Activated T-cell treated with anti-CD3 and anti-CD28 coated beads for 24 hours (primary cell): ENCODE measurements around the gene COL28A1.
"Not testable (repeated sequence)": the region's sequence is repeated elsewhere in the genome, so short reads cannot be mapped to it uniquely, and the experiment has no call there.

ENCODE experiments used
- DNase-seq: peaks from one replicate; pipeline ENCODE4 v3.0.0-alpha.2; 2020; ENCODE audit warnings: low read depth

The COL28A1 gene

DNA sequence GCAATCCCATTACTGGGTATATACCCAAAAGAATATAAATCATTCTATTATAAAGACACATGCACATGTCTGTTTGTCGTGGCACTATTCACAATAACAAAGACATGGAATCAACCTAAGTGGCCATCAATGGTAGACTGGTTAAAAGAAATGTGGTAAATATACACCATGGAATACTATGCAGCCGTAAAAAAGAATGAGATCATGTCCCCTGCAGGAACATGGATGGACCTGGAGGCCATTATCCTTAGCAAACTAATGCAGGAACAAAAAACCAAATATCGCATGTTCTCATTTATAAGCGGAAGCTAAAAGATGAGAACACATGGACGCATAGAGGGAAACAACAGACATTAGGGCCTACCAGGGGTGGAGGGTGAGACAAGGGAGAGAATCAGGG is 25.9 kb upstream of the COL28A1 start:
- not testable (repeated sequence) for DNase-seq

GRCh38 chr7:7557252-7557651 is 21.6 kb upstream of the COL28A1 start:
- no peak for DNase-seq

DNA sequence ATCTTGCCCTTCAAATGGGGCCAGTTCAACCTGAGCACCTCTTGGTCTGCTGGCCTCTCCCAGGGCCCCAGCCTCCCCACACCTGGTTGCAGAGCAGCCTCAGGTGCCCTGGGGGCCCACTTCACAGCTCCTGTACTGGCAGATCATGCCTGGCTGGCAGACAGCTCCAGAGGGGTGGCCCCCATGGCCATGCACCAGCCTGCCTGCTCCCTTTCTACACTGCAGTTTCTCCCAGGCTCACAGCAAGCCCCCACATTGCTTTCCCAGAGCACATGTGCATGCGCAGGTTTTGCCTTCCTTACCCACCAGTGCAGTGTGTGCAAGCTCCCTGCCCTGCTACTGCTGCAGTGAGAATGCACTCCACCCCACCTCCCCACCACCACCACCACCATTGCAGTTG is 21.2 kb upstream of the COL28A1 start:
- DNase-seq: no peak

GRCh38 chr7:7554649-7555575 is 19.2 kb upstream of the COL28A1 start:
- DNase-seq: no peak

DNA sequence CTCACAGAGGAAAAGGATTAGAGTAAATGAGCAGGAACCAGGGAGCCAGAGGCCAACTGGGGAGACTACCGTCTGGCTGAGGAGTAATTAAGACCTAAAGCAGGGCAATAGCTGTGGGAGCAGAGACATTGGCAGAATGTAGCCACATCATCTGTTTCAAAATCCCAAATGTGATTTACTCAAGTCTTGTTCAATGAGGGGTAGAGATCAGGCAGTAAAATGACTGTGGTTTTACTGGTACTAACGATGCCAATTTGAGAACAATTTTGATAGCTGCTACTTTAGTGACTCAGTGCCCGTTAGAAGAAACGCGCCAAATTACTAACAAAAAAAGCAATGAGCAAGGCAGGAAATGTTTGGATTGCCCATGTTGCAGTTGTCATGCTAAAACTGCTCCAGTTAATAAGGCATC is 18.4 kb upstream of the COL28A1 start:
- no peak for DNase-seq

DNA sequence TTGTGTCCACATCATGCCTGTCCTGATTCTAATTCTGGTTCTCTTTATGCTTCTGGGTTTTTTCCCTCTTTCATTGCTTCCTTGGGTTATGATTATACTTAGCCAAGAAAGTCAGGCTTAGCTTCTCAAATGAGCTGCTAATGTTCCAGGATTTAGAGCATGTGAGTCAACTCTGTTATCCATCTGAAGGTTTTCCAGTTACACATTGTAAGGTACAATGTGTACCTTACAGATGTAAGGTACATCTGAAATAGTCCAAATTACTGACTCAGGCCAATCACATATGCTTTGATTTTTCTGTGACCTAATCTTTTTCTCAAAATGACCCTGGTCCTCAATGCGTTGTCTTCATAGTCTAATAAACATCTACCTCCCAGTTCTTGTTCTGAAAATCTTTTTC is 17.7 kb upstream of the COL28A1 start:
- no peak for DNase-seq

DNA sequence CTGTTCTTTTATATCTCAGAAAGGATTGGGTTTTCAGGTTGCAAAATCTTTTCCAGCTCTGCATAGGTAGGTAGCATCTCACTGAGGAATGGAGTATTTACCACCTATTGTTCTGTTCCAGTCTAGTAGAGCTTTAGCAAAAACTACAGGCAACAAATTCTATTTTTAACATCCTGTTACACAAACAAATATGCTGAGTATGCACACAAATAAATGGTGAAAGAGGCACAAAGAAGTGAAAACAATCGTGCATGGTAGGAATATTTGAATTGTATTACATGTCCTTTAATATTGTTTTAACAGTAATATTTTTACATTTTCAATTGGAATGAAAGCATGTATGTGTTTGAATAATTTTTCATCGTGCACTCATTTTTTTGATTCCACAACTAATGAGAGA is 16.5 kb upstream of the COL28A1 start:
- DNase-seq: no peak

- no peak for DNase-seq
Measured at GRCh38 chr7:7550663-7551062, 15.0 kb upstream of the COL28A1 start.

- no peak for DNase-seq
Measured at GRCh38 chr7:7548407-7548806, 12.7 kb upstream of the COL28A1 start.

DNA sequence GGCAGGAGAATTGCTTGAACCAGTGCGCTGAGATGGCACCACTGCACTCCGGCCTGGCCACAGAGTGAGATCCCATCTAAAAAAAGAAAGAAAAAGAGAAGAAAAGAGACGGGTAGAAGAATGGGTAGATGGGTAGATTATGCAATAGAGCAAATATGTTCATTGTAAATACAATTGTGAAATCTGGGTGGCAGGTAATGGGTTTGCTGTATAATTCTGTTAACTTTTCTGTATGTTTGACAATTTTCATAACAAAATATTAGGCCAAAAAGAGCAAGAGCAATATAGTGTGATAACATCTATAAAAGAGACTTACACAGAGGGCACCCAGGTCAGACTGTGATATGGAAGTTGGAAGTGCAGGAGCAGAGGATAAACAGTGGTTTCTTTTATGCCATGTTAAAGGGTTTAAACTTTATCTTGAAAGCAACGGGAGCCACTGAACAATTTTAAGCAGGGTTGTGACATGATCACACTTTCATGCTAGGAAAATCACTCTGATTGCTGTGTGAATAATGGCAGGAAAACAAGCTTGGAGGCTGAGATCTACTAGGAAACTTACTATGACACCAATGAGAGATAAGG is 6.7 kb upstream of the COL28A1 start:
- no peak for DNase-seq

DNA sequence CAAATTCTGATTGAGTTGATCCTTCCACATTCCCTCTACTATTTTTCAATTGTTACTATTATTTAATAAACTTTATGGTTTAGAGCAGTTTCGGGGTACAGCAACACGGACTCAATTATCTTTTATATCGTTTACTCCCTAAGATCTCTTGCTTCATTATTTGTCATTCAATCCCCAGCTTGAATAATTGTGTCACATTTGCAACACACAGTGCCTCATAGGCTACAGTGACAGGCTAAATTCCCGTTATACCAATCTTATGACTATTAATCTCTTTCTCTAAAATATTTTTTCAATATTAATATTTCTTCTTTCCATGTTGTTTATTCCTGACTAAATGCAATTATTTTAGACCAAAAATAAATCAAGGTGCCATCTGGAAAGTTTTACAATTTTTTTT is 4.0 kb upstream of the COL28A1 start:
- DNase-seq: no peak

DNA sequence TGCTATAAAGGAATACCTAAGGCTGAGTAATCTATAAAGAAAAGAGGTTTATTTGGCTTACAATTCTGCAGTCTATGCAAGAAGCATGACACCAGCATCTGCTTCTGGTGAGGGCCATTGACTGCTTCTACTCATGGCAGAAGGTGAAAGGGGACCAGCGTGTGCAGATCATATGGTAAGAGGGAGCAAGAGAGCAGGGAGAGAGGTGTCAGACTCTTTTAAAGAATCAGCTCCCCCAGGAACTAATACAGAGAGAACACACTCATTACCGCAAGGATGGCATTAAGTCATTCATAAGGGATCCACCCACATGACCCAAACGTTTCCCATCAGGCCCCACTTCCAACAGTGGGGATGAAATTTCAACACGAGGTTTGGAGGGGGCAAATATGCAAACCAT is 3.5 kb upstream of the COL28A1 start:
- DNase-seq: no peak

- no peak for DNase-seq
Measured at GRCh38 chr7:7537711-7538110, 2.0 kb upstream of the COL28A1 start.

- no peak for DNase-seq
Measured at GRCh38 chr7:7536396-7537019, 835 bp upstream of the COL28A1 start.

DNA sequence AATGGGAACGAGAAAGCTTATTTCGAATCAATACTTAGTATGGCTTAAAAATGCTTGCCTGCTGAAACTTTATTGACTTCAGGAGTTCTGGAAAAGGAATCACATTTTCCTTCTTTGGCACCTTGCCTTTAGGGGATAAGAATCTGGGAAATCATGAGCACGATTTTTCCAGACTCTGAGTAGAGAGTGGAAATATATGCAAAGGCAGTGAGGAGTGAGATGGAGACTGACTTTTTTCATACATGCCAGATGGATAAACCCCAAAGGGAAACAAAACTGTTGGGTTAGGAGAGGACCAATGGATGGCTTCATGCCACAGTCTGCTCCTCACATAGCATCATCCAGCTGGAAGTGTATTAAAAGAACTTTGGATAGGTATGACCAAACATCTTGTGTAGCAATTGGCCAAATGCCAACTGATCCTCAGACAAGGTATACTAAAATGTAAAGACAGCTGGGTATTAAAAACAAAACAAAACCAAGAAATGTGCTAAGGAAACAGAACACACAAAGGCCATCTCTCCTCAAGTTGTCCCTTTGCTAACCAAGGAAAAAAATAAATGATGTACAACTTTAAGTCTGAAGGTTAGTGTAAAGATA is 1.7 kb downstream of the COL28A1 start:
- no peak for DNase-seq

DNA sequence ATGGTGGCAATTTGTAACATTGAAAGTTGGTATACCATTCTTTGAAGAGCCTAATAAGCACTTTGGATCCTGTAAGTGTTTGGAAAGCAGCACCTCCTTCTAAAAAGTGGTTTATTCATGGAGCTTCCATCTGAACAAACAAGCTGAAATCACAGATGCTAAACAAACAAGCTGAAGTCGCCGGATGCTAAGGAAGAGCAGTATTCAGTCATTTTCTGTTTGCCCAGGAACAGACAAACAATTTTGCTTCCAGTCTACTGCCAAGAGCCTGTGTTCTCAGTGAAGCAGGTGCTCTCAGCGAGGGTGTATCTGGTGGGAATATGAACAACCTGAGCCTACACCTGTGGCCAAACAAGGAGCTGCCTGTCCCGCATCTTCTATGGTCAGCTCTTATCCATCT is 6.3 kb downstream of the COL28A1 start:
- DNase-seq: no peak

DNA sequence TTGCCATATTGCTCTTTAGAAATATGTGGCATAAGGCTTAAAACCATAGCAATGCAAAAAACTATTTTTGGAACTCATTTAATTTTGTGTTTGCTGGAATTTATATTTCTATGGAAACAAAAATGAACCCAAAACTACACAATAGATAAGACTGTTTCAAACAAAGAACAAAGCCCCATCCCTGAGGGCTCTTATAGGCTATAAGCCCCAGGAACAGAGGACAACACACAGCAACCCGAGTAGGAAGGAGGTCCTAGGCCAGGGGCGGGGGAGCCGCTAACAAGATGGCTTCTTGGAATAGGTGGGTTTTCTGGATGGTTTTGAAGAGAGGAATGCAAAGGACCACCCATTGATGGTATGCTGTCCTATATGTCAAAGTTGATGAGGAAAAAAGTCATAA is 8.6 kb downstream of the COL28A1 start:
- no peak for DNase-seq

DNA sequence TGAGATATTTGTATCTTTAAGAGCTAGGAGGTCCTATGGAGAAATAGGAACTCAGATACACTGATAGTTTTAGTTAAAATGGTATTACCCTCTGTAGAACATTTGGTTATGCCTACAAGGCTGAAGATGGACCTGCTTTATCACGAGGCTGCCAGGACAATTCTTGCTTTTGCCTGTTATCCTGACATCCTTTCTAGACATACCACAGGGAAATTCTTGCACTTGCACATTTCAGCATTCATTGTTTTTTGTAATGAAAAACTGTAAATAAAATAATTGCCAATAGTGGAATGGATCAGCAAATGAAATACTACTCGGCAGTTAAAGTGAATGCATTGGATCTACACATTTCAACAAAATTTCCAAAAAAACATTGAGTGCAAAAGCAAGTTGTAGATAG is 9.7 kb downstream of the COL28A1 start:
- no peak for DNase-seq

DNA sequence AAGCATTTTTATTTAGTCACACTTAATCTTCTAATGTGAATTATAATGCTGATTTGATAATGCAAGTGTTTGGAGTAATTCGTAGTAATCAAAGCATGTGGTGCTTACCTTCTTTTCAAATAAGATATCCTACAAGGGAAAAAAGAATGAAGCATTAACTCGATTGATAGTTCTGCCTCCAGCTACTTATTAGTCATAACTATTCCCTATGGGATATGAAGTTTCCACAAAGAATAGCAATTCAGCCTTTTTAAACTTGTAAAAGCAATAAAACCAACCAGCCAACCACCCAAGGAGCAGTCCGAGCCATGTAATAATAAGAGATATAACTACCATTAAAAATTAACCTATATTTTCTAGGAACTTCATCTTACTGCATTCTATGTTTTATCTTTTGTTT is 11.6 kb downstream of the COL28A1 start:
- no peak for DNase-seq

GRCh38 chr7:7522421-7522820 is 13.3 kb downstream of the COL28A1 start:
- no peak for DNase-seq

DNA sequence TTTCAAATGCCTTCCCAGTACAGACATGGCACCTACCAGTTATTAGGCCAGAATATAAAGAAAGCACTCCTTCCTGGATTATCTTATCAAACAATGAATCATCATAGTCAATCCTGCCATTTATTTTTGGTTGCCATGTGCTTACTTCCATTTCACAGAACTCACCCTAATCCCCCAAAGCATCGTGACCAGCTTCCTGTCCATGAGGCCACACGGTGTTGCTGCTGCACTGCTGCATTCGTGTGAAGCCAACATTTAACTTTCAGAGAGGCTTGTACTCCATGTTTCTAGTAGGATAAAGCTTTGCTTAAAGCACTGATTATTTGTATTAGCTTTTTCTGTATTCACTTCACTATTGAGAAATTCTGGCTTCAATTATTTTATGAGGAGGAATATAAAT is 14.4 kb downstream of the COL28A1 start:
- DNase-seq: no peak

- DNase-seq: no peak
Measured at GRCh38 chr7:7519528-7519927, 16.1 kb downstream of the COL28A1 start.

- DNase-seq: no peak
Measured at GRCh38 chr7:7519056-7519455, 16.6 kb downstream of the COL28A1 start.
